AG04450 (cell line): ENCODE measurements around the gene TBL1XR1. TPM values are rescaled to one million over a fixed set of nuclear protein-coding genes. Genes with fewer than 3 reads are reported as not detected.

Experiments used
- CTCF ChIA-PET: fragments of 300-600, 350-600 bp; formaldehyde crosslinking; extraction: SDS; loops from one replicate; lab custom pipeline; 2022; ENCODE audit warnings: antibody characterized with exemption, inconsistent platforms; lab: Charles Lee
- POLR2A ChIA-PET: fragments of 350-600 bp; formaldehyde crosslinking; extraction: SDS; loops from one replicate; lab custom pipeline; 2021; ENCODE audit warnings: antibody characterized with exemption, inconsistent platforms; lab: Yijun Ruan, JAX
- DNase-seq: peaks from one replicate; pipeline ENCODE4 v3.0.0-alpha.2; 2011; ENCODE audit warnings: low read depth, low spot score
- H3K27ac ChIP-seq: one replicate; pipeline ENCODE4 v1.5.1; 2012; ENCODE audit warnings: low read depth, low read length, control low read depth
- H3K27me3 ChIP-seq: one replicate; pipeline ENCODE4 v1.6.0; 2012; ENCODE audit warnings: low read length; ENCODE audit not compliant: control insufficient read depth, insufficient read depth
- H3K4me3 ChIP-seq: 2 replicates; pipeline ENCODE4 v1.5.1; 2011; ENCODE audit warnings: mild to moderate bottlenecking, low read depth, low read length, control low read depth
- H3K9me3 ChIP-seq: 2 replicates; pipeline ENCODE4 v1.5.1; 2012; ENCODE audit warnings: low read length; ENCODE audit not compliant: control insufficient read depth, insufficient read depth
- CTCF ChIP-seq: IDR thresholded peaks from 2 replicates; pipeline ENCODE4 v1.5.1; 2011; ENCODE audit warnings: low read depth, low read length, control low read depth, inconsistent platforms
- polyA plus RNA-seq: library from polyadenylated mRNA; depleted of rRNA; stranded (reverse); fragments of >200 nt; gene quantifications from 2 replicates; pipeline ENCODE4 v1.2.3, GENCODE V29; 2011
- small RNA-seq: library from RNA; depleted of rRNA; stranded (forward); fragments of <200 nt; gene quantifications from one replicate; pipeline ENCODE3, GENCODE V24; 2012; ENCODE audit warnings: low read depth; ENCODE audit not compliant: insufficient read length

TBL1XR1 gene
- polyA plus RNA-seq, 1 experiment, result 207 TPM

- H3K9me3 ChIP-seq, result no peaks in the 10 kb centered on the region
- H3K27ac ChIP-seq, result no peak overlapping the region
- H3K27me3 ChIP-seq, result no peaks in the 10 kb centered on the region
- POLR2A ChIA-PET, result no interaction called here
- DNase-seq, result no peak
- TF ChIP-seq CTCF, result no peak
- CTCF ChIA-PET, result no interaction called here
- H3K4me3 ChIP-seq, result no peak overlapping the region
Observed at GRCh38 chr3:176969506-176969905, 227.8 kb downstream of the TBL1XR1 start.

Small RNA genes within 50 kb of the gene (small RNA-seq; reads per million reads assigned to genes)
- gene RF00019 (not detected), gene RNU6-681P (not detected)
